OCI-LY7 (cell line): Measurements from ENCODE around the gene GTF2I. TPM values are rescaled to one million over a fixed set of nuclear protein-coding genes. Genes with fewer than 3 reads are reported as not detected.
A peak's percentile ranks its signal among the peaks of the same experiment; 100 is the strongest.
"Not testable (repeated sequence)": the region's sequence is repeated elsewhere in the genome, so short reads cannot be mapped to it uniquely, and the experiment has no call there.

Experiments
- BruUV-seq: library from RNA; stranded (reverse); fragments of 400-500 nt; replicated peaks from 2 replicates; lab custom pipeline; 2021; lab: Mats Ljungman, UMichigan
- CTCF ChIA-PET: fragments of 300-600 bp; sonication (Branson Sonifier 250); formaldehyde crosslinking; loops from one replicate; lab custom pipeline; 2022; ENCODE audit warnings: antibody characterized with exemption; ENCODE audit not compliant: unreplicated experiment; lab: Charles Lee
- POLR2A ChIA-PET: fragments of 300-600 bp; sonication (Branson Sonifier 250); formaldehyde crosslinking; loops from one replicate; lab custom pipeline; 2022; ENCODE audit warnings: antibody characterized with exemption; lab: Charles Lee
- DNase-seq: peaks from one replicate; pipeline ENCODE4 v3.0.0-alpha.2; 2015; ENCODE audit warnings: low spot score
- H2AFZ ChIP-seq: fragments of 200-600 bp; sonication (generic), shearing (Covaris generic); 2 replicates; pipeline ENCODE4 v1.6.1; 2014; ENCODE audit warnings: mild to moderate bottlenecking, antibody characterized with exemption, low read length, moderate library complexity
- H3K27ac ChIP-seq: fragments of 200-600 bp; sonication (generic); 2 replicates; pipeline ENCODE4 v1.5.1; 2014; ENCODE audit warnings: mixed run types, low read depth, mild to moderate bottlenecking, moderate library complexity, low read length, inconsistent platforms; ENCODE audit not compliant: poor library complexity, severe bottlenecking
- H3K36me3 ChIP-seq: fragments of 200-600 bp; sonication (generic); 2 replicates; pipeline ENCODE4 v1.6.1; 2014; ENCODE audit warnings: mild to moderate bottlenecking, antibody characterized with exemption, low read length, moderate library complexity, mixed read lengths; ENCODE audit not compliant: insufficient read depth
- H3K4me1 ChIP-seq: fragments of 200-600 bp; sonication (generic); 2 replicates; pipeline ENCODE4 v1.5.1; 2014; ENCODE audit warnings: mild to moderate bottlenecking, low read length; ENCODE audit not compliant: insufficient read depth, poor library complexity, severe bottlenecking
- H3K4me2 ChIP-seq: fragments of 200-600 bp; sonication (generic); 2 replicates; pipeline ENCODE4 v1.6.1; 2014; ENCODE audit warnings: mild to moderate bottlenecking, low read length
- H3K4me3 ChIP-seq: fragments of 200-600 bp; sonication (generic); 2 replicates; pipeline ENCODE4 v1.5.1; 2014; ENCODE audit warnings: mild to moderate bottlenecking, low read depth, low read length; ENCODE audit not compliant: poor library complexity, severe bottlenecking
- H3K79me2 ChIP-seq: fragments of 200-600 bp; sonication (generic); 2 replicates; pipeline ENCODE4 v1.6.1; 2016; ENCODE audit warnings: low read depth, mild to moderate bottlenecking, low read length, moderate library complexity, mixed read lengths; ENCODE audit not compliant: insufficient read depth
- H3K9me2 ChIP-seq: fragments of 200-600 bp; sonication (generic); 2 replicates; pipeline ENCODE4 v1.6.1; 2016; ENCODE audit warnings: mild to moderate bottlenecking, low read length, mixed read lengths; ENCODE audit not compliant: insufficient read depth
- H3K9me3 ChIP-seq: fragments of 200-600 bp; sonication (generic); 2 replicates; pipeline ENCODE4 v1.6.1; 2014; ENCODE audit warnings: mild to moderate bottlenecking, mixed run types, low read length, mixed read lengths
- H4K20me1 ChIP-seq: fragments of 200-600 bp; sonication (generic); 2 replicates; pipeline ENCODE4 v1.6.1; 2014; ENCODE audit warnings: mild to moderate bottlenecking, antibody characterized with exemption, low read length, moderate library complexity, mixed read lengths; ENCODE audit not compliant: insufficient read depth
- intact Hi-C: fragments of 100-400 bp; cut with micrococcal nuclease; formaldehyde crosslinking; loops from one replicate; pipeline ENCODE4 v1.10.0; 2022; ENCODE audit not compliant: unreplicated experiment
- total RNA-seq, 2 experiments: library from RNA; depleted of rRNA in 1 of 2; stranded (reverse); fragments of >200 nt in 1 of 2; shearing (Covaris generic) in 1 of 2; gene quantifications; 2 replicates each; pipeline ENCODE4 v1.2.3, GENCODE V29; 2014 to 2022

The GTF2I gene
- total RNA-seq, 2 experiments from 2014 or later, result 188 to 269 TPM

GRCh38 chr7:74766991-74767390 lies 109.5 kb downstream of the GTF2I start:
- H3K36me3 ChIP-seq, intact Hi-C loops, CTCF ChIA-PET, DNase-seq, BruUV-seq, H3K4me1 ChIP-seq, H3K9me3 ChIP-seq, POLR2A ChIA-PET, H3K4me3 ChIP-seq, H4K20me1 ChIP-seq, H3K79me2 ChIP-seq, H3K27ac ChIP-seq, H3K4me2 ChIP-seq, H2AFZ ChIP-seq, H3K9me2 ChIP-seq: not testable (repeated sequence)

GRCh38 chr7:74770062-74770461 lies 112.5 kb downstream of the GTF2I start:
- H3K4me3 ChIP-seq, H3K79me2 ChIP-seq, H3K4me2 ChIP-seq, H2AFZ ChIP-seq, H3K27ac ChIP-seq, intact Hi-C loops, BruUV-seq, H4K20me1 ChIP-seq, DNase-seq, H3K9me3 ChIP-seq, CTCF ChIA-PET, H3K9me2 ChIP-seq, POLR2A ChIA-PET, H3K36me3 ChIP-seq, H3K4me1 ChIP-seq: not testable (repeated sequence)

GRCh38 chr7:74772093-74772492 lies 114.6 kb downstream of the GTF2I start:
- DNase-seq, result peak; percentile 5
- BruUV-seq, H4K20me1 ChIP-seq, H3K27ac ChIP-seq, H3K4me3 ChIP-seq, H3K9me2 ChIP-seq, H3K79me2 ChIP-seq, intact Hi-C loops, H2AFZ ChIP-seq, H3K4me2 ChIP-seq, POLR2A ChIA-PET, CTCF ChIA-PET, H3K36me3 ChIP-seq, H3K4me1 ChIP-seq, H3K9me3 ChIP-seq: not testable (repeated sequence)

- H3K9me2 ChIP-seq, H3K4me3 ChIP-seq, H2AFZ ChIP-seq, DNase-seq, CTCF ChIA-PET, H3K4me2 ChIP-seq, H3K9me3 ChIP-seq, intact Hi-C loops, BruUV-seq, H3K79me2 ChIP-seq, POLR2A ChIA-PET, H3K36me3 ChIP-seq, H4K20me1 ChIP-seq, H3K4me1 ChIP-seq, H3K27ac ChIP-seq: not testable (repeated sequence)
These were observed 116.5 kb downstream of the GTF2I start, which contains the start of gene NCF1 for GRCh38 chr7:74773760-74774750. Gene NCF1, plus strand, starts transcription at chr7:74774011. Its CDS starts 21 bp downstream, at chr7:74774032.

- DNase-seq, H3K9me3 ChIP-seq, H4K20me1 ChIP-seq, H3K4me3 ChIP-seq, intact Hi-C loops, H3K9me2 ChIP-seq, H3K36me3 ChIP-seq, POLR2A ChIA-PET, H2AFZ ChIP-seq, H3K4me1 ChIP-seq, H3K4me2 ChIP-seq, CTCF ChIA-PET, H3K27ac ChIP-seq, H3K79me2 ChIP-seq, BruUV-seq: not testable (repeated sequence)
These were observed 117.6 kb downstream of the GTF2I start for GRCh38 chr7:74775111-74775510.

- H3K4me1 ChIP-seq, H3K79me2 ChIP-seq, POLR2A ChIA-PET, H3K36me3 ChIP-seq, H3K4me3 ChIP-seq, H3K9me2 ChIP-seq, BruUV-seq, CTCF ChIA-PET, H3K27ac ChIP-seq, H2AFZ ChIP-seq, intact Hi-C loops, H3K9me3 ChIP-seq, H4K20me1 ChIP-seq, H3K4me2 ChIP-seq, DNase-seq: not testable (repeated sequence)
These were observed 121.5 kb downstream of the GTF2I start for GRCh38 chr7:74779053-74779452.
